Breast epithelium (tissue), 3 donors: Measurements from ENCODE around the gene DAB1.

Experiments
- CTCF ChIP-seq, 3 donors: fragments of 450-650 bp; IDR thresholded peaks; one replicate each; pipeline ENCODE4 v1.5.1; 2016 to 2017; ENCODE audit warnings: antibody characterized with exemption in 3 of 3, mild to moderate bottlenecking in 3 of 3, moderate library complexity in 3 of 3
- POLR2AphosphoS5 ChIP-seq, 3 donors: sonication (generic); formaldehyde crosslinking; IDR thresholded peaks; one replicate each; pipeline ENCODE4 v1.6.1; 2017; ENCODE audit warnings: antibody characterized with exemption in 3 of 3

GRCh38 chr1:57431400-57431799 lies 7.5 kb upstream of the DAB1 start:
- TF ChIP-seq POLR2AphosphoS5 (IDR thresholded peaks at IDR 0.05): no peak
- TF ChIP-seq CTCF (IDR thresholded peaks at IDR 0.05): no peak
